GM23338 (cell line): ENCODE measurements around the gene PARP9. TPM values are rescaled to one million over a fixed set of nuclear protein-coding genes. Genes with fewer than 3 reads are reported as not detected.

Experiments
- ATAC-seq: fragments of 200-7000 bp; cut with Tn5 transposase; 3 replicates; pipeline ENCODE4 v1.9.1; 2020
- DNase-seq: peaks from one replicate; pipeline ENCODE4 v3.0.0-alpha.2; 2015; ENCODE audit warnings: low spot score
- H2AFZ ChIP-seq: fragments of 200-600 bp; sonication (generic); 2 replicates; pipeline ENCODE4 v1.8.0; 2016; ENCODE audit warnings: antibody characterized with exemption, mild to moderate bottlenecking, moderate library complexity
- H3F3A ChIP-seq: fragments of 200-600 bp; sonication (generic); replicated peaks from 2 replicates; pipeline ENCODE4 v1.8.0; 2017; ENCODE audit warnings: antibody characterized with exemption, mixed run types, low read depth
- H3K27ac ChIP-seq: fragments of 200-600 bp; sonication (generic); 2 replicates; pipeline ENCODE4 v1.6.1; 2016; ENCODE audit warnings: low read depth
- H3K27me3 ChIP-seq: fragments of 200-600 bp; sonication (generic); 2 replicates; pipeline ENCODE4 v1.8.0; 2016; ENCODE audit warnings: mild to moderate bottlenecking, mixed run types, moderate library complexity; ENCODE audit not compliant: insufficient read depth
- H3K36me3 ChIP-seq: fragments of 200-600 bp; sonication (generic); 2 replicates; pipeline ENCODE4 v1.8.0; 2016; ENCODE audit warnings: mild to moderate bottlenecking; ENCODE audit not compliant: insufficient read depth
- H3K4me1 ChIP-seq: fragments of 200-600 bp; sonication (generic); 2 replicates; pipeline ENCODE4 v1.8.0; 2016; ENCODE audit warnings: mild to moderate bottlenecking, moderate library complexity; ENCODE audit not compliant: insufficient read depth
- H3K4me2 ChIP-seq: fragments of 200-600 bp; sonication (generic); 2 replicates; pipeline ENCODE4 v1.7.1; 2017; ENCODE audit warnings: mixed run types
- H3K4me3 ChIP-seq: fragments of 200-600 bp; sonication (generic); 2 replicates; pipeline ENCODE4 v1.6.1; 2016; ENCODE audit warnings: mixed run types
- H3K79me2 ChIP-seq: fragments of 200-600 bp; sonication (generic); replicated peaks from 2 replicates; pipeline ENCODE4 v1.8.0; 2017; ENCODE audit warnings: mild to moderate bottlenecking; ENCODE audit not compliant: insufficient read depth
- H3K9me2 ChIP-seq: fragments of 200-600 bp; sonication (generic); 2 replicates; pipeline ENCODE4 v1.8.0; 2017; ENCODE audit not compliant: insufficient read depth
- H4K20me1 ChIP-seq: fragments of 200-600 bp; sonication (generic); replicated peaks from 2 replicates; pipeline ENCODE4 v1.8.0; 2017; ENCODE audit warnings: mild to moderate bottlenecking; ENCODE audit not compliant: insufficient read depth
- H3K27ac Mint-ChIP-seq: 2 replicates; pipeline ENCODE4 v1.8.0; 2020; ENCODE audit warnings: inconsistent platforms, mild to moderate bottlenecking, moderate library complexity, mixed read lengths
- H3K27me3 Mint-ChIP-seq: 3 replicates; pipeline ENCODE4 v1.8.0; 2022; ENCODE audit warnings: low read depth, mild to moderate bottlenecking, moderate library complexity, mixed read lengths, inconsistent platforms; ENCODE audit not compliant: insufficient read depth, poor library complexity
- H3K36me3 Mint-ChIP-seq: 3 replicates; pipeline ENCODE4 v1.8.0; 2021; ENCODE audit warnings: low read depth, mild to moderate bottlenecking, inconsistent platforms, moderate library complexity, mixed read lengths
- H3K4me1 Mint-ChIP-seq: 3 replicates; pipeline ENCODE4 v1.8.0; 2020; ENCODE audit warnings: mild to moderate bottlenecking, inconsistent platforms, mixed read lengths
- H3K4me3 Mint-ChIP-seq: 3 replicates; pipeline ENCODE4 v1.8.0; 2021; ENCODE audit warnings: moderate library complexity, mild to moderate bottlenecking, inconsistent platforms, mixed read lengths
- H3K9me3 Mint-ChIP-seq: 3 replicates; pipeline ENCODE4 v1.8.0; 2020; ENCODE audit warnings: moderate library complexity, mild to moderate bottlenecking, inconsistent platforms, mixed read lengths
- POLR2AphosphoS5 ChIP-seq: IDR thresholded peaks from 2 replicates; pipeline ENCODE4 v1.6.1; 2016; ENCODE audit warnings: antibody characterized with exemption, low read depth
- STAT1 ChIP-seq: IDR thresholded peaks from one replicate; pipeline ENCODE4 v1.6.1; 2016; ENCODE audit warnings: antibody characterized with exemption; ENCODE audit not compliant: unreplicated experiment
- long read RNA-seq: library from polyadenylated mRNA; unstranded; transcript quantifications from one replicate; pipeline ENCODE4 v2.0.0, GENCODE V29; 2020; ENCODE audit not compliant: unreplicated experiment
- polyA plus RNA-seq: library from polyadenylated mRNA; unstranded; fragments of >200 nt; fragmentation: Nextera tagmentation; extraction: Ambion mirVana; gene quantifications from 2 replicates; pipeline ENCODE4 v1.2.1, GENCODE V29; 2016
- total RNA-seq: library from RNA; depleted of rRNA; stranded (reverse); fragments of >200 nt; shearing (Covaris generic); gene quantifications from 2 replicates; pipeline ENCODE4 v1.2.3, GENCODE V29; 2014; rRNA removed
- TF ChIP-seq, protein P1 (sequence below): IDR thresholded peaks from one replicate; pipeline ENCODE4 v1.6.1; 2018; ENCODE audit warnings: antibody characterized with exemption; ENCODE audit not compliant: unreplicated experiment
- TF ChIP-seq, protein P2 (sequence below): IDR thresholded peaks from 2 replicates; pipeline ENCODE4 v1.6.1; 2016; ENCODE audit warnings: antibody characterized with exemption
- TF ChIP-seq, protein P3 (sequence below), 2 experiments: fragments of 200-600 bp in 1 of 2; sonication (generic) in 1 of 2; conservative IDR thresholded peaks; 2 replicates each; pipeline versions ENCODE4 v1.5.1 to v1.6.1; 2016 to 2017; ENCODE audit warnings: antibody characterized with exemption in 2 of 2, low read depth in 2 of 2, mild to moderate bottlenecking in 2 of 2, moderate library complexity in 1 of 2

Gene PARP9
- total RNA-seq (2.2 and 3.9 TPM in 2 replicates), polyA plus RNA-seq (1.8 and 2.1 TPM in 2 replicates)
- long read RNA-seq, partial matches to known transcripts: 1 of 3 reads
- long read RNA-seq, other reads (novel, unspliced or antisense): 2 of 3 reads

DNA sequence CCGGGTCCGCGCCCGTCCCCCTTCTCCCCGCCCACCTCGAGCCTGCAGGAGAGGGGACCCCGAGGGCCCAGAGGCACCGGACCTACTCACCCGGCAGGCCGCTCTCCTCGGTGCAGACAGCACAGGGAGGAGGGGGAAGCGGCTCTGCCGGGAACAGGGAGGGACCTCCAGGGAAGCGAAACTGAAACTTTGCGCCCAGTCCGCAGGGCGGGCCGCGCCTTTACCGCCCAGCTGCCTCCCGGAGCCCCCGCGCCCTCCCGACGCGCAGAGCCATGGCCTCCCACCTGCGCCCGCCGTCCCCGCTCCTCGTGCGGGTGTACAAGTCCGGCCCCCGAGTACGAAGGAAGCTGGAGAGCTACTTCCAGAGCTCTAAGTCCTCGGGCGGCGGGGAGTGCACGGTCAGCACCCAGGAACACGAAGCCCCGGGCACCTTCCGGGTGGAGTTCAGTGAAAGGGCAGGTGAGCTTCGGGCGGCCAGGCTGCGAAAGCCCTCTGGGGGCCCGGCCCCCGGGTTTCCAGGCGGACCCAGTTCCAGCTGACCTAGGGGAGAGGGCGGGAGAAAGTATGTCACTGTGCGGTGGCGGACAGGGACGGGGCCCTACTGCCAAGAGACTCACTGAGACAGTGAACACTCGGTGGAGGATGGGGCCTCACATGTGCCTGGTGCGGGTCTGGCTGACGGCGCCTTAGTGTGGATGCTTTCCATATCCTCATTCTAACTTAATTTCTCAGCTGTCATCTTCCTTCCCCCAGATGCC lies at the start of gene PARP9, which contains the start of gene DTX3L:
Gene PARP9, minus strand, starts transcription at position 146 of the 758 bp plus-strand sequence. CDS start 4,680 bp downstream, outside the sequence.
Gene DTX3L, plus strand, starts transcription at position 184 of the 758 bp plus-strand sequence. Its CDS starts 89 bp downstream, at position 273.
- H2AFZ ChIP-seq: peak within 1 kb of the TSS; percentile 98
- no peaks in the 10 kb centered on the region for H3K9me3 Mint-ChIP-seq
- no peaks in the 10 kb centered on the region for H3K36me3 Mint-ChIP-seq
- no peaks in the 10 kb centered on the region for H4K20me1 ChIP-seq
- H3K79me2 ChIP-seq: no peaks in the 10 kb centered on the region
- peaks cover 23% of the 10 kb centered on the region for H3K4me1 Mint-ChIP-seq
- H3K4me1 ChIP-seq: peaks cover 10% of the 10 kb centered on the region
- no peaks in the 10 kb centered on the region for H3K27me3 ChIP-seq
- peak; percentile 86 for DNase-seq
- no peaks in the 10 kb centered on the region for H3K9me2 ChIP-seq
- H3K4me3 Mint-ChIP-seq: peak within 1 kb of the TSS; percentile 77
- H3K36me3 ChIP-seq: no peaks in the 10 kb centered on the region
- no peak within 1 kb of the TSS for H3K27ac Mint-ChIP-seq
- no peak for TF ChIP-seq STAT1
- TF ChIP-seq POLR2AphosphoS5: peak; percentile 48; the same call in 1 of the 2 replicates
- no peak within 1 kb of the TSS for H3K27ac ChIP-seq
- peak within 1 kb of the TSS; percentile 87 for H3K4me2 ChIP-seq
- ATAC-seq: peak; percentile 95
- peak within 1 kb of the TSS; percentile 89 for H3K4me3 ChIP-seq
- H3K27me3 Mint-ChIP-seq: peaks cover 11% of the 10 kb centered on the region
- 0 out of 2 replicates have a peak, but pooled peaks cover 2% of the 10 kb centered on the region for H3F3A ChIP-seq

DNA sequence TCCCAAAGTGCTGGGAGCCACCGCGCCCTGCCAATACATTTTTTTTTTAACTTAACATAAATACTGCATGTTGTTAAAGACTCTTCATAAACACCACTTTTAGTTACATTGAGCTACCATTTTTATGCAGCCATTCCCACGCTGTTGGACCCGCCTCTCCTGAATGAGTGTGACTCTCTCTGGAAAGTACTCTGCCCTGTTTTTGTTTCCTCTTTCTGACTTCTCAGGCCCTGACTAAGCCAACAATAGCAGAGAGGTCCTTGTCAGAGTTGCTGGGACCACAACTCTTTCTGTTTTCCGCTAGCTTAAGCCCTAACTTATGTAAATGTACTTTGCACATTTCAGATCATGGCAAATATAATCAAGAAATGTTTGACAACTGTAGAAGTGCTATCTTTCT lies 48.6 kb upstream of the PARP9 start:
- H3K9me3 Mint-ChIP-seq: no peaks in the 10 kb centered on the region
- no peaks in the 10 kb centered on the region for H4K20me1 ChIP-seq
- H3K27me3 ChIP-seq: no peaks in the 10 kb centered on the region
- peaks cover 8% of the 10 kb centered on the region; the same call in 2 of the 3 replicates for H3K4me1 Mint-ChIP-seq
- H3K4me3 Mint-ChIP-seq: no peak overlapping the region
- DNase-seq: no peak
- H3K79me2 ChIP-seq: no peaks in the 10 kb centered on the region
- H3K4me3 ChIP-seq: no peak overlapping the region
- no peaks in the 10 kb centered on the region for H3F3A ChIP-seq
- peaks cover 7% of the 10 kb centered on the region for H3K4me1 ChIP-seq
- no peak overlapping the region for H3K4me2 ChIP-seq
- H2AFZ ChIP-seq: peak overlapping the region; percentile 69; the same call in 1 of the 2 replicates
- ATAC-seq: no peak
- TF ChIP-seq, protein P1, sequence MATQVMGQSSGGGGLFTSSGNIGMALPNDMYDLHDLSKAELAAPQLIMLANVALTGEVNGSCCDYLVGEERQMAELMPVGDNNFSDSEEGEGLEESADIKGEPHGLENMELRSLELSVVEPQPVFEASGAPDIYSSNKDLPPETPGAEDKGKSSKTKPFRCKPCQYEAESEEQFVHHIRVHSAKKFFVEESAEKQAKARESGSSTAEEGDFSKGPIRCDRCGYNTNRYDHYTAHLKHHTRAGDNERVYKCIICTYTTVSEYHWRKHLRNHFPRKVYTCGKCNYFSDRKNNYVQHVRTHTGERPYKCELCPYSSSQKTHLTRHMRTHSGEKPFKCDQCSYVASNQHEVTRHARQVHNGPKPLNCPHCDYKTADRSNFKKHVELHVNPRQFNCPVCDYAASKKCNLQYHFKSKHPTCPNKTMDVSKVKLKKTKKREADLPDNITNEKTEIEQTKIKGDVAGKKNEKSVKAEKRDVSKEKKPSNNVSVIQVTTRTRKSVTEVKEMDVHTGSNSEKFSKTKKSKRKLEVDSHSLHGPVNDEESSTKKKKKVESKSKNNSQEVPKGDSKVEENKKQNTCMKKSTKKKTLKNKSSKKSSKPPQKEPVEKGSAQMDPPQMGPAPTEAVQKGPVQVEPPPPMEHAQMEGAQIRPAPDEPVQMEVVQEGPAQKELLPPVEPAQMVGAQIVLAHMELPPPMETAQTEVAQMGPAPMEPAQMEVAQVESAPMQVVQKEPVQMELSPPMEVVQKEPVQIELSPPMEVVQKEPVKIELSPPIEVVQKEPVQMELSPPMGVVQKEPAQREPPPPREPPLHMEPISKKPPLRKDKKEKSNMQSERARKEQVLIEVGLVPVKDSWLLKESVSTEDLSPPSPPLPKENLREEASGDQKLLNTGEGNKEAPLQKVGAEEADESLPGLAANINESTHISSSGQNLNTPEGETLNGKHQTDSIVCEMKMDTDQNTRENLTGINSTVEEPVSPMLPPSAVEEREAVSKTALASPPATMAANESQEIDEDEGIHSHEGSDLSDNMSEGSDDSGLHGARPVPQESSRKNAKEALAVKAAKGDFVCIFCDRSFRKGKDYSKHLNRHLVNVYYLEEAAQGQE: no peak
- TF ChIP-seq, protein P2, sequence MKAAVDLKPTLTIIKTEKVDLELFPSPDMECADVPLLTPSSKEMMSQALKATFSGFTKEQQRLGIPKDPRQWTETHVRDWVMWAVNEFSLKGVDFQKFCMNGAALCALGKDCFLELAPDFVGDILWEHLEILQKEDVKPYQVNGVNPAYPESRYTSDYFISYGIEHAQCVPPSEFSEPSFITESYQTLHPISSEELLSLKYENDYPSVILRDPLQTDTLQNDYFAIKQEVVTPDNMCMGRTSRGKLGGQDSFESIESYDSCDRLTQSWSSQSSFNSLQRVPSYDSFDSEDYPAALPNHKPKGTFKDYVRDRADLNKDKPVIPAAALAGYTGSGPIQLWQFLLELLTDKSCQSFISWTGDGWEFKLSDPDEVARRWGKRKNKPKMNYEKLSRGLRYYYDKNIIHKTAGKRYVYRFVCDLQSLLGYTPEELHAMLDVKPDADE: no peak
- TF ChIP-seq, protein P3, sequence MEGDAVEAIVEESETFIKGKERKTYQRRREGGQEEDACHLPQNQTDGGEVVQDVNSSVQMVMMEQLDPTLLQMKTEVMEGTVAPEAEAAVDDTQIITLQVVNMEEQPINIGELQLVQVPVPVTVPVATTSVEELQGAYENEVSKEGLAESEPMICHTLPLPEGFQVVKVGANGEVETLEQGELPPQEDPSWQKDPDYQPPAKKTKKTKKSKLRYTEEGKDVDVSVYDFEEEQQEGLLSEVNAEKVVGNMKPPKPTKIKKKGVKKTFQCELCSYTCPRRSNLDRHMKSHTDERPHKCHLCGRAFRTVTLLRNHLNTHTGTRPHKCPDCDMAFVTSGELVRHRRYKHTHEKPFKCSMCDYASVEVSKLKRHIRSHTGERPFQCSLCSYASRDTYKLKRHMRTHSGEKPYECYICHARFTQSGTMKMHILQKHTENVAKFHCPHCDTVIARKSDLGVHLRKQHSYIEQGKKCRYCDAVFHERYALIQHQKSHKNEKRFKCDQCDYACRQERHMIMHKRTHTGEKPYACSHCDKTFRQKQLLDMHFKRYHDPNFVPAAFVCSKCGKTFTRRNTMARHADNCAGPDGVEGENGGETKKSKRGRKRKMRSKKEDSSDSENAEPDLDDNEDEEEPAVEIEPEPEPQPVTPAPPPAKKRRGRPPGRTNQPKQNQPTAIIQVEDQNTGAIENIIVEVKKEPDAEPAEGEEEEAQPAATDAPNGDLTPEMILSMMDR (conservative IDR thresholded peaks at IDR 0.05; ENCODE audit: low read depth in 2 of 2): no peak
- no peak for TF ChIP-seq POLR2AphosphoS5
- no peak overlapping the region for H3K27ac ChIP-seq
- no peaks in the 10 kb centered on the region for H3K36me3 Mint-ChIP-seq
- H3K9me2 ChIP-seq: no peaks in the 10 kb centered on the region
- no peaks in the 10 kb centered on the region for H3K36me3 ChIP-seq
- no peak overlapping the region for H3K27ac Mint-ChIP-seq
- no peaks in the 10 kb centered on the region for H3K27me3 Mint-ChIP-seq
